ENCODE measurements around the gene HSD17B14. TPM values are rescaled to one million over a fixed set of nuclear protein-coding genes. Genes with fewer than 3 reads are reported as not detected.
A peak's percentile ranks its signal among the peaks of the same experiment; 100 is the strongest.

Gene HSD17B14
- total and polyA plus RNA-seq, 9 of the 15 experiments (the other 6 are each of a cell fraction or from before 2014, with no cell fraction given) = 0.16 TPM; not detected in 8

- TF ChIP-seq JUND (IDR thresholded peaks at IDR 0.05; ENCODE audit: borderline replicate concordance, low read depth, low read length) (peak; percentile 88), JUND (tag; IDR thresholded peaks at IDR 0.05; ENCODE audit: borderline replicate concordance, low read depth, low read length) (peak; percentile 7; the same call in 2 of the 3 replicates), ZNF3 (CRISPR knock-in tag; IDR thresholded peaks at IDR 0.05) (no peak), SMC3 (conservative IDR thresholded peaks at IDR 0.05; ENCODE audit: insufficient read depth, low read depth, low read length) (no peak), TGIF2 (CRISPR knock-in tag; IDR thresholded peaks at IDR 0.05) (no peak), CBX5 (IDR thresholded peaks at IDR 0.05; ENCODE audit: borderline replicate concordance, low read depth) (peak; percentile 81; the same call in 1 of the 2 replicates), GTF2E2 (tag; IDR thresholded peaks at IDR 0.05) (no peak; the same call in 1 of the 2 replicates), USF2 (CRISPR knock-in tag; IDR thresholded peaks at IDR 0.05) (no peak), ILF3 (IDR thresholded peaks at IDR 0.05; ENCODE audit: borderline replicate concordance) (0 out of 2 replicates have a peak, but pooled peaks have one; percentile 25), CTCF (IDR thresholded peaks at IDR 0.05 in 2 of 3, conservative IDR thresholded peaks at IDR 0.05 in 1 of 3; ENCODE audit: insufficient read depth in 2 of 3, low read depth in 1 of 3, low read length in 3 of 3) (peak in 2 of 3 experiments; percentile 35 to 38; a peak in 3 of 6 replicates), SMAD2 (IDR thresholded peaks at IDR 0.05; ENCODE audit: low read depth, low read length) (no peak), ETS1 (conservative IDR thresholded peaks at IDR 0.05; ENCODE audit: control insufficient read depth, low read depth, low read length) (peak; percentile 91; the same call in 1 of the 2 replicates), BHLHE40 (IDR thresholded peaks at IDR 0.05; ENCODE audit: low read length) (peak; percentile 97), SMAD1 (IDR thresholded peaks at IDR 0.05; ENCODE audit: low read depth, low read length, partially characterized antibody) (peak; percentile 97), PBX2 (CRISPR knock-in tag; IDR thresholded peaks at IDR 0.05; ENCODE audit: low read depth) (no peak), PBX2 (tag; conservative IDR thresholded peaks at IDR 0.05; ENCODE audit: low read depth) (peak; percentile 29; the same call in 1 of the 2 replicates), NFE2 (IDR thresholded peaks at IDR 0.05; ENCODE audit: low read depth) (peak; percentile 64; the same call in 1 of the 2 replicates), PTBP1 (IDR thresholded peaks at IDR 0.05; ENCODE audit: low read depth, low read length) (peak; percentile 72; the same call in 1 of the 2 replicates)
Measured at GRCh38 chr19:48873476-48874302, 37.4 kb upstream of the HSD17B14 start (continued).

Data from K562 (cell line).